Cortex of kidney (tissue), 1 donor: Measurements from ENCODE around the gene CLDND2.

Source experiments
- DNase-seq: peaks from one replicate; lab custom pipeline; 2025; lab: John Stamatoyannopoulos, UW

Gene CLDND2

GRCh38 chr19:51354103-51354741 is 14.6 kb downstream of the CLDND2 start:
- DNase-seq: no peak

GRCh38 chr19:51352783-51353360 is 15.9 kb downstream of the CLDND2 start:
- DNase-seq: no peak

GRCh38 chr19:51351266-51351990 is 17.4 kb downstream of the CLDND2 start:
- DNase-seq: no peak

- DNase-seq: no peak
Measured at GRCh38 chr19:51347209-51347928, 21.4 kb downstream of the CLDND2 start.

- no peak for DNase-seq
Measured at GRCh38 chr19:51346742-51347141, 22.1 kb downstream of the CLDND2 start.

- DNase-seq: no peak
Measured at GRCh38 chr19:51345076-51345620, 23.7 kb downstream of the CLDND2 start.

- DNase-seq: no peak
Measured at GRCh38 chr19:51342631-51343569, 25.9 kb downstream of the CLDND2 start.

- no peak for DNase-seq
Measured at GRCh38 chr19:51341976-51342580, 26.7 kb downstream of the CLDND2 start, which contains the start of gene VSIG10L. Gene VSIG10L (minus strand): TSS chr19:51342139. CDS start chr19:51342124, 15 bp downstream.

GRCh38 chr19:51341066-51341465 is 27.7 kb downstream of the CLDND2 start:
- DNase-seq: no peak

- no peak for DNase-seq
Measured at GRCh38 chr19:51339687-51340656, 28.8 kb downstream of the CLDND2 start.

- DNase-seq: no peak
Measured at GRCh38 chr19:51339313-51339686, 29.5 kb downstream of the CLDND2 start.

- DNase-seq: no peak
Measured at GRCh38 chr19:51338563-51339312, 30.1 kb downstream of the CLDND2 start.

GRCh38 chr19:51337861-51338562 is 30.8 kb downstream of the CLDND2 start:
- no peak for DNase-seq

- no peak for DNase-seq
Measured at GRCh38 chr19:51337141-51337860, 31.5 kb downstream of the CLDND2 start.

GRCh38 chr19:51333836-51334460 is 34.9 kb downstream of the CLDND2 start:
- DNase-seq: no peak

GRCh38 chr19:51331716-51332115 is 37.1 kb downstream of the CLDND2 start:
- DNase-seq: no peak

GRCh38 chr19:51331193-51331592 is 37.6 kb downstream of the CLDND2 start:
- no peak for DNase-seq
